Loucy (cell line): ENCODE data around the gene IGFN1.
"Not testable (repeated sequence)": the region's sequence is repeated elsewhere in the genome, so short reads cannot be mapped to it uniquely, and the experiment has no call there.

Experiments used
- CTCF ChIP-seq: fragments of 200-600 bp; sonication (generic); conservative IDR thresholded peaks from 2 replicates; pipeline ENCODE4 v1.5.1; 2014; ENCODE audit warnings: mild to moderate bottlenecking, antibody characterized with exemption, low read length
- EZH2phosphoT487 ChIP-seq: fragments of 200-600 bp; IDR thresholded peaks from 2 replicates; pipeline ENCODE4 v1.6.1; 2018; ENCODE audit warnings: antibody characterized with exemption, mild to moderate bottlenecking, moderate library complexity, borderline replicate concordance

DNA sequence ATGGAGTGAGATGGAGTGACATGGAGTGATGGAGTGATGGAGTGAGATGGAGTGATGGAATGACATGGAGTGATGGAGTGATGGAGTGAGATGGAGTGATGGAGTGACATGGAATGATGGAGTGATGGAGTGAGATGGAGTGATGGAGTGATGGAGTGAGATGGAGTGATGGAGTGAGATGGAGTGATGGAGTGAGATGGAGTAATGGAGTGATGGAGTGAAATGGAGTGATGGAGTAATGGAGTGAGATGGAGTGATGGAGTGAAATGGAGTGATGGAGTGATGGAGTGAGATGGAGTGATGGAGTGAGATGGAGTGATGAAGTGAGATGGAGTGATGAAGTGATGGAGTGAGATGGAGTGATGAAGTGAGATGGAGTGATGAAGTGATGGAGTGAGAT is 67.5 kb downstream of the IGFN1 start:
- TF ChIP-seq CTCF, EZH2phosphoT487: not testable (repeated sequence)
